Measurements from ENCODE around the gene TYRO3.
"Not testable (repeated sequence)": the region's sequence is repeated elsewhere in the genome, so short reads cannot be mapped to it uniquely, and the experiment has no call there.

Gene TYRO3

GRCh38 chr15:41554915-41555314 is 4.1 kb upstream of the TYRO3 start:
- DNase-seq, result no peak

- DNase-seq, result no peak
Measured at GRCh38 chr15:41556677-41557076, 2.3 kb upstream of the TYRO3 start.

- DNase-seq, result peak; percentile 41
Measured at GRCh38 chr15:41557673-41558399, 1.2 kb upstream of the TYRO3 start.

- DNase-seq, result no peak
Measured at GRCh38 chr15:41559239-41559782, 299 bp downstream of the TYRO3 start.

GRCh38 chr15:41560572-41560874 is 1.5 kb downstream of the TYRO3 start:
- DNase-seq, result no peak

- DNase-seq, result no peak
Measured at GRCh38 chr15:41561104-41561776, 2.2 kb downstream of the TYRO3 start.

- no peak for DNase-seq
Measured at GRCh38 chr15:41561777-41562145, 2.7 kb downstream of the TYRO3 start.

GRCh38 chr15:41562244-41562643 is 3.2 kb downstream of the TYRO3 start:
- DNase-seq, result no peak

- DNase-seq, result no peak
Measured at GRCh38 chr15:41562784-41563198, 3.8 kb downstream of the TYRO3 start.

GRCh38 chr15:41564286-41564959 is 5.4 kb downstream of the TYRO3 start:
- no peak for DNase-seq

GRCh38 chr15:41564960-41565502 is 6.0 kb downstream of the TYRO3 start:
- no peak for DNase-seq

- DNase-seq, result no peak
Measured at GRCh38 chr15:41565702-41566101, 6.7 kb downstream of the TYRO3 start.

GRCh38 chr15:41566121-41566885 is 7.3 kb downstream of the TYRO3 start:
- DNase-seq, result no peak

GRCh38 chr15:41567261-41567660 is 8.2 kb downstream of the TYRO3 start:
- DNase-seq, result no peak

- DNase-seq, result no peak
Measured at GRCh38 chr15:41567862-41568261, 8.8 kb downstream of the TYRO3 start.

- no peak for DNase-seq
Measured at GRCh38 chr15:41568350-41569017, 9.5 kb downstream of the TYRO3 start.

- not testable (repeated sequence) for DNase-seq
Measured at GRCh38 chr15:41569232-41569631, 10.2 kb downstream of the TYRO3 start.

- DNase-seq, result no peak
Measured at GRCh38 chr15:41570764-41571163, 11.8 kb downstream of the TYRO3 start.

- DNase-seq, result no peak
Measured at GRCh38 chr15:41571948-41572347, 12.9 kb downstream of the TYRO3 start.

- no peak for DNase-seq
Measured at GRCh38 chr15:41572866-41573265, 13.9 kb downstream of the TYRO3 start.

- DNase-seq, result no peak
Measured at GRCh38 chr15:41573396-41573795, 14.4 kb downstream of the TYRO3 start.

- DNase-seq, result no peak
Measured at GRCh38 chr15:41574158-41574557, 15.1 kb downstream of the TYRO3 start.
